C4-2B (cell line): ENCODE data around the gene GPR4.

Experiments used
- H3K27ac ChIP-seq: fragments of 450-650 bp; 2 replicates; pipeline ENCODE4 v1.5.1; 2017
- ZFX ChIP-seq: fragments of 450-650 bp; IDR thresholded peaks from 2 replicates; pipeline ENCODE4 v1.6.1; 2017
- TF ChIP-seq, protein P1 (sequence below): fragments of 450-650 bp; conservative IDR thresholded peaks from 2 replicates; pipeline ENCODE4 v1.5.1; 2017; ENCODE audit warnings: mild to moderate bottlenecking

The GPR4 gene

DNA sequence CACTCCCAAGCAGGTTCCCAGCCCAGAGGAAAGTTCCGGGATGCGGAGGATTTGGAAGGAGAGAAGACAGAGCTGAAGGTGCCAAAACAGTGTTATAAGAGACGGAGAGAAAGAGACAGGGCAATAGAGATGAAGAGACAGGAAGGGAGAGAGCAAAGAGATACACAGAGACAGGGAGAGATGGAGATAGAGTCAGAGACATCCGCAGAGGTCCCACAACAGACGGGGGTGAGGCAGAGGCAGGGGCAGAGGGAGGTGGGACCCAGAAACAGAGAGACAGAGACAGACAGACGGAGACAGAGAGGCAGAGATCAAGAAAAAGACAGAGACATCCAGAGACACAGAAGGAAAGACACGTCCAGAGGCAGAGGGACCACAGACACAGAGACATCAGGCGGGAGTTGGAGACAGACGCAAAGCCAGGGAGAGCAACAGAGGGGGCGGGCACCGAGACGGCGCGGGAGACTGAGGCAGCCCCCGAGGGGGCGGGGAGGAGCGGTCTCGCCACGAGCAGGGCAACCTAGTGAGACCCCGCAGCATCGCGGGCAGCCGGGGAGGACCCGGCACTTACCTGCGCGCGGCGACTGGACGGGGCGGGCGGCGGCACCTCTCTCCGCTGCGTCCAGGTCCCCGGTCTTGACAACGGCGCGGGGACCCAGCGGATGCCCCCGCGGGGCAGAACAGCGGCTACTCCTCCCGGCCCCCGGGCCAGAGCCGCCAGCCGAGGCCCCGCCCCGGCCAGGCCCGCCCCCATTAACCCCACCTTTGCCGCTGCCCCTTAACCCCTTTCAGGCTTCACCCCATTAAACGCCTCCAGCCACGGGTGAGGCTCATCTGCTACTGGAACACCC is at the start of gene GPR4:
TSS of gene GPR4 (minus strand) at position 689 of the 851 bp plus-strand sequence. CDS start 10,346 bp downstream, outside the sequence.
- TF ChIP-seq, protein P1, sequence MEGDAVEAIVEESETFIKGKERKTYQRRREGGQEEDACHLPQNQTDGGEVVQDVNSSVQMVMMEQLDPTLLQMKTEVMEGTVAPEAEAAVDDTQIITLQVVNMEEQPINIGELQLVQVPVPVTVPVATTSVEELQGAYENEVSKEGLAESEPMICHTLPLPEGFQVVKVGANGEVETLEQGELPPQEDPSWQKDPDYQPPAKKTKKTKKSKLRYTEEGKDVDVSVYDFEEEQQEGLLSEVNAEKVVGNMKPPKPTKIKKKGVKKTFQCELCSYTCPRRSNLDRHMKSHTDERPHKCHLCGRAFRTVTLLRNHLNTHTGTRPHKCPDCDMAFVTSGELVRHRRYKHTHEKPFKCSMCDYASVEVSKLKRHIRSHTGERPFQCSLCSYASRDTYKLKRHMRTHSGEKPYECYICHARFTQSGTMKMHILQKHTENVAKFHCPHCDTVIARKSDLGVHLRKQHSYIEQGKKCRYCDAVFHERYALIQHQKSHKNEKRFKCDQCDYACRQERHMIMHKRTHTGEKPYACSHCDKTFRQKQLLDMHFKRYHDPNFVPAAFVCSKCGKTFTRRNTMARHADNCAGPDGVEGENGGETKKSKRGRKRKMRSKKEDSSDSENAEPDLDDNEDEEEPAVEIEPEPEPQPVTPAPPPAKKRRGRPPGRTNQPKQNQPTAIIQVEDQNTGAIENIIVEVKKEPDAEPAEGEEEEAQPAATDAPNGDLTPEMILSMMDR = no peak
- TF ChIP-seq ZFX = no peak
- H3K27ac ChIP-seq = no peak within 1 kb of the TSS

DNA sequence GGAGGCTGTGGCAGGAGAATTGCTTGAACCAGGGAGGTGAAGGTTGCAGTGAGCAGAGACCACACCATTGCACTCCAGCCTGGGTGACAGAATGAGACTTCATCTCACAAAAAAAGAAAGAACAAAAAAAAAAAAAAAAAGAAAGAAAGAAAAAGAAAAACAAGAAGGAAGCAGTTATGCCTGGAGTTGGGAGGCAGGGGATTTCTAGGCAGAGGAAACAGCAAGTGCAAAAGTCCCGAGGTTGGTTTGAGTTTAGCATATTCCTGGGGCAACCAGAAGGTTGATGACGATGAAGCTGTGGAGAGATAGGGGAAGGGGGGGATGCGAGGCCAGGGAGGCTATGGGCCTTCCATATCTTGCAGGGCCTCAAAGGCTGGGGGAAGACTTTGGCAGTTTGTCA is 48.7 kb upstream of the GPR4 start:
- TF ChIP-seq, protein P1 = no peak
- no peak for TF ChIP-seq ZFX
- H3K27ac ChIP-seq = no peak overlapping the region

DNA sequence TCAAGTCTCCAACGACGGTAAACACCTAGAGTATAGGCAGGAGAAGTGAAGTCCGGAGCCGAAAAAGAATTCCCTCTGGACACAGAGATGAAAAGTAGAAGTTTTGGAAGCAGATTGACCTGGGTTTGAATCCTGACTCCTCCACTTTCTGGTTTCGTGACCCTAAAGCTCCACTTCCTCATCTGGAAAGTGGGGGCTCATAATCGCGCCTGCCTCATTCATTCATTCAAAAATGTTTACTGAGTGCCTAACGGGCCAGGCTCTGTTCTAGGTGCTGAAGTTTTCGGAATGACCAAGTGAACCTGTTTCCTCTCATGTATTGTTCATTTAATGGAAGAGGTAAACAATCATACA is 44.3 kb upstream of the GPR4 start:
- H3K27ac ChIP-seq = no peak overlapping the region
- TF ChIP-seq, protein P1 = no peak
- TF ChIP-seq ZFX = no peak

DNA sequence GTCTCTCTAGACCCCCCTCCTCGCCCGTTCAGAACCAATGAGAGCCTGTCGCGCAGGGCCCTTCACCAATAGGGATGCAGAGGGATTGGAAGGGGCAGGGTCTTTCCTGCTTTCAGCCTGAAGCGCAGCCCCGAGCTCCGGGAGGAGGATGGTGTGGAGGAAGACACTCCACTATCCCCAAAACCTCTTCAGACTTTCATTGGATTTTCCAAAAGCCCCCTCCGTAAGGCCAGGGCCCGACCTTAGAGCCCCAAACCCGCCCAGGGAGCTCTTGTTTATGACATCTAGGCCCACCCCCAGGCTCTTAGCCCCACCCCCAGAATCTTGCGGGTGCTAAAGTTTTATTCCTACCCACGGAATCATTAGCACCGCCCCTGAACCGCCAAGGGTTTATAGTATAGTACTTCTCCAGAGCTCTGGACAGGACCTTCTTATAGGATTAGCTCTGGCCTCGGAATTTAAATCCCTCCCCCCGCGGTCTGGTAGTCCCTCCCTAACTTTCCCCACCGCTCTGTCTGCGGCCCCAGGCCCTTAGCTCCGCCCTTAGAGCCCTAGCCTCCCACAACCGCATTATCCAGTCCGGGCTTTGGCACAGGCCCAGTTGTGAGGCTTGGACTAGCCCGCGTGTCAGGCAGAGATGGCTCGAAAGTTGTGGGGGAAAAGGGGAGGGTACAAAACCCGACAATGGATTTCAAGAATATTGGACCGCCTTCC is 43.8 kb upstream of the GPR4 start:
- no peak for TF ChIP-seq ZFX
- TF ChIP-seq, protein P1 = no peak

DNA sequence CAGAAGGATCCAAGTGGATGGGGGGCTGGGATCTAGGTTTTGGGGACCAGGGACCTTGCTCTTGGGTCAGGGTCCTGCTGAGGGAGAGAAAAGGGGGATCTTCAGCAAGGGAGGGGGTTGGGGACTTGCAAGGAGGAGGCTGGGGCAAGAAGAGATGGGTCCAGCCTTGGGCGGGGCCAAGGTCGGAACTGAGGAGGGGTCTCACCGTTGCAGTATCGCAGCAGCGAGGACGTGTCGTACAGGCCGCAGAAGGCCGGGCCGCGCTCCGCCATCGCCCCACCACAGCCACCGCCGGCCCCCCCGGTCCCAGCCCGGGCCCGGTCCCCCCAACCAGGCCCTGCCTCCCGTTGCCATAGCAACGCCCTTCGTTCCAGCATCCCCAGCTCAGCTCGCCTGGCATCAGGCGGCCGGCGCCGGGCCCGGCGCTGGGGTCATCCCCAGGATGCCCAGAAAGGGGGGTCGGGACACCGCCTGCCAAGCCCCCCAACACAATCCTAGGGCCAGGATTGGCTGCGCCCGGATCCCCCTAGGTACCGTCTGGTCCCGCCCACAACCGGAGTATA is 43.1 kb upstream of the GPR4 start:
- no peak overlapping the region for H3K27ac ChIP-seq
- no peak for TF ChIP-seq ZFX
- TF ChIP-seq, protein P1 = no peak

More for the DNA sequence above, 43.8 kb upstream of the GPR4 start:
- H3K27ac ChIP-seq = no peak overlapping the region

DNA sequence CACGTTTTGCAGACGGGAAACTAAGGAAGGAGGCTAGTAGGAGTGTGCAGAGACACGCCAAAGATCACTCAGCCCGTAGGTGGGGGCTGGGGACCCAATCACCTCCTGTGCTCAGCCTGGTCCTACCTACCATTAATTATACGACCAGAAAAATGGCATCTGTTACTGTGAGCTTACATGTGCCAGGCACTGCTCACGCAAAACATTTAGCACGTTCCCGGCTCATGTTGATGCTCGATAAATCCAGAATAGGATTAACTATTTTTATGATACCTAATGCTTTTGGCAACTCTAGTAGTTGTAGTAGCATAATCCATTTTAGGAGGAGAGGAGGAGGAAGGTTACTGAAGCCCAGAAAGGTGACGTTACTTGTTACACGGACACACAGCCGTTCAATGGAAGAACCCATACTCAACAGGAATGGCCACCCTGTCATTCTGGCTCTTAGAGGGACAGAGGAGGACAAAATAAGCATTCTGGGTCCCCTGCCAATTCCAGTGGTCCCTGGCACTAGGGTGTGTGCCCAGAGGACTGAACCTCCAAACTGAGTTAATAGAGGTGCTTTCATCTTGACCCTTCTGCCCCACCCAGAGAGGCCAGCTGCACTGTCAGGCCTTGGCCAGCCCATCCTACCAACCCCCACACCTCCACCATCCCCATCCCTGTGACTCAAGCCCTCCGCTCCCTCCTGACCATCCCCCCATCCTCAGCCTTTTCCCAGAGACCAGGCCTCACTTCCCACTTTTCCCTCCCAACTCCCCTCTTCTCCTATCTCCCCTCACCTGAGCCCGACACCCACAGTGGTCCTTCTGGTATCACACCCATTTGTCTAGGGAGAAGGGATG is 42.1 kb upstream of the GPR4 start:
- TF ChIP-seq, protein P1 = no peak
- H3K27ac ChIP-seq = no peak overlapping the region
